Caco-2 (cell line): ENCODE data around the gene CDK11A. TPM values are rescaled to one million over a fixed set of nuclear protein-coding genes. Genes with fewer than 3 reads are reported as not detected.
"Not testable (repeated sequence)": the region's sequence is repeated elsewhere in the genome, so short reads cannot be mapped to it uniquely, and the experiment has no call there.

Source experiments
- BruUV-seq: library from RNA; stranded (reverse); fragments of 400-500 nt; replicated peaks from 2 replicates; lab custom pipeline; 2021; lab: Mats Ljungman, UMichigan
- CTCF ChIA-PET: fragments of 300-600 bp; sonication (Branson Sonifier 250); formaldehyde crosslinking; loops from one replicate; lab custom pipeline; 2022; ENCODE audit warnings: antibody characterized with exemption; lab: Charles Lee
- POLR2A ChIA-PET: fragments of 300-600 bp; sonication (Branson Sonifier 250); formaldehyde crosslinking; loops from one replicate; lab custom pipeline; 2022; ENCODE audit warnings: antibody characterized with exemption; lab: Charles Lee
- DNase-seq, 2 experiments: peaks; one replicate each; pipeline versions ENCODE4 v3.0.0 to v3.0.0-alpha.2; 2020 to 2022
- H3K27me3 ChIP-seq: replicated peaks from 2 replicates; pipeline ENCODE4 v1.6.0; 2011; ENCODE audit warnings: low read length; ENCODE audit not compliant: control insufficient read depth, insufficient read depth
- H3K36me3 ChIP-seq: 2 replicates; pipeline ENCODE4 v1.5.1; 2011; ENCODE audit warnings: low read length; ENCODE audit not compliant: control insufficient read depth, insufficient read depth
- H3K4me1 ChIP-seq: fragments of 250-450 bp; sonication (Bioruptor Pico); 2 replicates; pipeline ENCODE4 v1.5.1; 2020; ENCODE audit warnings: mild to moderate bottlenecking
- H3K4me3 ChIP-seq: 2 replicates; pipeline ENCODE4 v1.5.1; 2011; ENCODE audit warnings: low read depth, mild to moderate bottlenecking, control low read depth, low read length
- H3K9me3 ChIP-seq: fragments of 250-450 bp; sonication (Bioruptor Pico); 2 replicates; pipeline ENCODE4 v1.5.1; 2020; ENCODE audit warnings: mild to moderate bottlenecking, moderate library complexity
- H3K27ac Mint-ChIP-seq: one replicate; pipeline ENCODE4 v1.8.0; 2022; ENCODE audit warnings: mixed read lengths; ENCODE audit not compliant: unreplicated experiment
- H3K27me3 Mint-ChIP-seq: one replicate; pipeline ENCODE4 v1.8.0; 2022; ENCODE audit warnings: mixed read lengths; ENCODE audit not compliant: insufficient read depth, unreplicated experiment
- H3K36me3 Mint-ChIP-seq: one replicate; pipeline ENCODE4 v1.8.0; 2022; ENCODE audit warnings: mild to moderate bottlenecking, mixed read lengths; ENCODE audit not compliant: insufficient read depth, unreplicated experiment
- H3K4me1 Mint-ChIP-seq: one replicate; pipeline ENCODE4 v1.8.0; 2022; ENCODE audit warnings: low read depth, mixed read lengths; ENCODE audit not compliant: unreplicated experiment
- H3K4me3 Mint-ChIP-seq: one replicate; pipeline ENCODE4 v1.8.0; 2022; ENCODE audit warnings: mild to moderate bottlenecking, moderate library complexity, mixed read lengths; ENCODE audit not compliant: unreplicated experiment
- H3K9me3 Mint-ChIP-seq: one replicate; pipeline ENCODE4 v1.8.0; 2022; ENCODE audit warnings: mixed read lengths; ENCODE audit not compliant: unreplicated experiment
- CTCF ChIP-seq, 2 experiments: fragments of 200-600 bp in 1 of 2; IDR thresholded peaks; 1 replicate in 1 of 2; 2 replicates in 1 of 2; pipeline versions ENCODE4 v1.5.1 to v1.8.0; 2011 to 2022; ENCODE audit warnings: antibody characterized with exemption in 1 of 2, control low read depth in 1 of 2, inconsistent platforms in 1 of 2, low read depth in 1 of 2, low read length in 1 of 2, mild to moderate bottlenecking in 1 of 2, moderate library complexity in 1 of 2; ENCODE audit not compliant: insufficient read depth in 1 of 2, severe bottlenecking in 1 of 2, unreplicated experiment in 1 of 2
- intact Hi-C: fragments of 100-400 bp; cut with micrococcal nuclease; formaldehyde crosslinking; loops from one replicate; pipeline ENCODE4 v1.10.0; 2022; ENCODE audit not compliant: unreplicated experiment
- total RNA-seq: library from RNA; stranded (reverse); gene quantifications from 2 replicates; pipeline ENCODE4 v1.2.3, GENCODE V29; 2022

Gene CDK11A
- total RNA-seq, 1 experiment from 2014 or later: 53.7 TPM

- peaks cover 16% of the 10 kb centered on the region for H3K36me3 Mint-ChIP-seq
- BruUV-seq, H3K9me3 ChIP-seq, H3K27me3 ChIP-seq, H3K4me3 ChIP-seq, H3K4me3 Mint-ChIP-seq, POLR2A ChIA-PET, H3K27me3 Mint-ChIP-seq, intact Hi-C loops, H3K36me3 ChIP-seq, DNase-seq, H3K4me1 ChIP-seq, H3K9me3 Mint-ChIP-seq, CTCF ChIA-PET, H3K4me1 Mint-ChIP-seq, H3K27ac Mint-ChIP-seq: not testable (repeated sequence)
These were observed 13.8 kb upstream of the CDK11A start for GRCh38 chr1:1737675-1738590.

GRCh38 chr1:1732381-1732780 lies 8.2 kb upstream of the CDK11A start:
- no TSS peak for BruUV-seq
- Mint-ChIP-seq H3K4me3 (no peak overlapping the region), H3K36me3 (peaks cover 18% of the 10 kb centered on the region), H3K27ac (no peak overlapping the region), H3K9me3 (no peaks in the 10 kb centered on the region), H3K27me3 (no peaks in the 10 kb centered on the region), H3K4me1 (no peaks in the 10 kb centered on the region)
- DNase-seq: no peak
- H3K4me3 ChIP-seq: no peak overlapping the region
- no peak for TF ChIP-seq CTCF (IDR thresholded peaks at IDR 0.05; ENCODE audit: insufficient read depth in 1 of 2, low read depth in 1 of 2, low read length in 1 of 2, severe bottlenecking in 1 of 2, unreplicated experiment in 1 of 2)
- no peaks in the 10 kb centered on the region for H3K36me3 ChIP-seq
- H3K4me1 ChIP-seq: no peaks in the 10 kb centered on the region
- H3K27me3 ChIP-seq: no peaks in the 10 kb centered on the region
- ChIA-PET POLR2A (no interaction called here), CTCF (no interaction called here)
- no peaks in the 10 kb centered on the region for H3K9me3 ChIP-seq
- intact Hi-C loops: no loop called here

GRCh38 chr1:1730870-1731269 lies 6.7 kb upstream of the CDK11A start:
- Mint-ChIP-seq H3K4me3 (no peak overlapping the region), H3K9me3 (no peaks in the 10 kb centered on the region), H3K36me3 (peaks cover 21% of the 10 kb centered on the region), H3K27ac (no peak overlapping the region), H3K4me1 (no peaks in the 10 kb centered on the region), H3K27me3 (no peaks in the 10 kb centered on the region)
- no TSS peak for BruUV-seq
- Histone ChIP-seq H3K4me3 (no peak overlapping the region), H3K36me3 (no peaks in the 10 kb centered on the region), H3K4me1 (no peaks in the 10 kb centered on the region), H3K27me3 (no peaks in the 10 kb centered on the region), H3K9me3 (no peaks in the 10 kb centered on the region)
- POLR2A ChIA-PET: no interaction called here
- intact Hi-C loops: no loop called here
- DNase-seq: no peak
- TF ChIP-seq CTCF (IDR thresholded peaks at IDR 0.05; ENCODE audit: insufficient read depth in 1 of 2, low read depth in 1 of 2, low read length in 1 of 2, severe bottlenecking in 1 of 2, unreplicated experiment in 1 of 2): no peak
- CTCF ChIA-PET: no interaction called here

GRCh38 chr1:1730230-1730629 lies 6.1 kb upstream of the CDK11A start:
- CTCF ChIA-PET, H3K4me1 ChIP-seq, DNase-seq, intact Hi-C loops, H3K9me3 Mint-ChIP-seq, BruUV-seq, H3K9me3 ChIP-seq, POLR2A ChIA-PET, H3K4me3 Mint-ChIP-seq, H3K4me3 ChIP-seq, H3K36me3 ChIP-seq, H3K27ac Mint-ChIP-seq, H3K27me3 Mint-ChIP-seq, H3K27me3 ChIP-seq, H3K4me1 Mint-ChIP-seq: not testable (repeated sequence)
- peaks cover 21% of the 10 kb centered on the region for H3K36me3 Mint-ChIP-seq

- H3K4me1 ChIP-seq, BruUV-seq, H3K4me3 Mint-ChIP-seq, H3K4me3 ChIP-seq, DNase-seq, H3K9me3 Mint-ChIP-seq, H3K36me3 ChIP-seq, H3K27ac Mint-ChIP-seq, H3K9me3 ChIP-seq, POLR2A ChIA-PET, CTCF ChIA-PET, H3K27me3 Mint-ChIP-seq, H3K27me3 ChIP-seq, H3K4me1 Mint-ChIP-seq: not testable (repeated sequence)
- intact Hi-C loops: loop anchor here (5.0 kb wide), 1 partner anchor 62 kb away; no protein-coding TSS in a partner anchor
- peaks cover 25% of the 10 kb centered on the region for H3K36me3 Mint-ChIP-seq
These were observed 5.1 kb upstream of the CDK11A start for GRCh38 chr1:1729116-1729816.
